Glomerular endothelial cell (primary cell): ENCODE measurements around the gene KRTAP12-2. TPM values are rescaled to one million over a fixed set of nuclear protein-coding genes. Genes with fewer than 3 reads are reported as not detected.
"Not testable (repeated sequence)": the region's sequence is repeated elsewhere in the genome, so short reads cannot be mapped to it uniquely, and the experiment has no call there.

Source experiments
- DNase-seq: peaks from one replicate; pipeline ENCODE4 v3.0.0-alpha.2; 2011; ENCODE audit warnings: low read depth, low spot score; ENCODE audit errors: extremely low read depth
- total RNA-seq: library from RNA; depleted of rRNA; stranded (reverse); fragments of >200 nt; gene quantifications from 2 replicates; pipeline ENCODE4 v1.2.3, GENCODE V29; 2015

KRTAP12-2 gene
- total RNA-seq, 1 donor from 2014 or later: not detected

GRCh38 chr21:44702973-44703730, 36.4 kb upstream of the KRTAP12-2 start:
- no peak for DNase-seq

GRCh38 chr21:44702111-44702972, 35.6 kb upstream of the KRTAP12-2 start:
- DNase-seq: no peak

GRCh38 chr21:44701541-44701940, 34.8 kb upstream of the KRTAP12-2 start:
- no peak for DNase-seq

GRCh38 chr21:44701023-44701400, 34.3 kb upstream of the KRTAP12-2 start:
- DNase-seq: no peak

GRCh38 chr21:44700101-44701022, 33.6 kb upstream of the KRTAP12-2 start:
- no peak for DNase-seq

- DNase-seq: no peak
Observed at GRCh38 chr21:44699502-44700001, 32.8 kb upstream of the KRTAP12-2 start.

GRCh38 chr21:44697811-44698734, 31.3 kb upstream of the KRTAP12-2 start:
- DNase-seq: no peak

- DNase-seq: not testable (repeated sequence)
Observed at GRCh38 chr21:44697172-44697810, 30.6 kb upstream of the KRTAP12-2 start, which contains the start of gene KRTAP10-12. TSS of gene KRTAP10-12 (plus strand) at chr21:44697172. CDS start at chr21:44697202, 30 bp downstream.

GRCh38 chr21:44696572-44696971, 29.8 kb upstream of the KRTAP12-2 start:
- DNase-seq: no peak

- DNase-seq: no peak
Observed at GRCh38 chr21:44695641-44696040, 28.9 kb upstream of the KRTAP12-2 start.

- no peak for DNase-seq
Observed at GRCh38 chr21:44695184-44695583, 28.5 kb upstream of the KRTAP12-2 start.

GRCh38 chr21:44694776-44695175, 28.0 kb upstream of the KRTAP12-2 start:
- no peak for DNase-seq

GRCh38 chr21:44692798-44693512, 26.2 kb upstream of the KRTAP12-2 start:
- no peak for DNase-seq

- DNase-seq: no peak
Observed at GRCh38 chr21:44691686-44692085, 25.0 kb upstream of the KRTAP12-2 start.

- DNase-seq: not testable (repeated sequence)
Observed at GRCh38 chr21:44689740-44690139, 23.0 kb upstream of the KRTAP12-2 start.

- DNase-seq: no peak
Observed at GRCh38 chr21:44687671-44688070, 20.9 kb upstream of the KRTAP12-2 start.

- no peak for DNase-seq
Observed at GRCh38 chr21:44686843-44687561, 20.3 kb upstream of the KRTAP12-2 start.
